HEK293T (cell line): ENCODE measurements around the gene PKNOX2.

ENCODE experiments used
- CTCF ChIA-PET: fragments of 350-600 bp; formaldehyde crosslinking; extraction: SDS; loops from one replicate; lab custom pipeline; 2021; ENCODE audit warnings: antibody characterized with exemption, inconsistent platforms; lab: Yijun Ruan, JAX
- POLR2A ChIA-PET: fragments of 350-600 bp; formaldehyde crosslinking; extraction: SDS; loops from one replicate; lab custom pipeline; 2020; ENCODE audit warnings: antibody characterized with exemption, inconsistent platforms; lab: Yijun Ruan, JAX
- DNase-seq: peaks from one replicate; pipeline ENCODE4 v3.0.0; 2012; ENCODE audit warnings: mixed read lengths; ENCODE audit errors: extremely low spot score
- ARNT ChIP-seq: fragments of 450-650 bp; IDR thresholded peaks from 2 replicates; pipeline ENCODE4 v1.6.1; 2017; ENCODE audit warnings: mild to moderate bottlenecking
- BHLHE40 ChIP-seq: fragments of 450-650 bp; IDR thresholded peaks from 2 replicates; pipeline ENCODE4 v1.6.1; 2016; ENCODE audit warnings: mild to moderate bottlenecking, moderate library complexity, borderline replicate concordance
- CTBP1 ChIP-seq: fragments of 450-650 bp; IDR thresholded peaks from 2 replicates; pipeline ENCODE4 v1.6.1; 2016; ENCODE audit warnings: borderline replicate concordance
- ELF4 ChIP-seq: fragments of 450-650 bp; IDR thresholded peaks from 2 replicates; pipeline ENCODE4 v1.6.1; 2017; ENCODE audit warnings: antibody characterized with exemption
- FOXA1 ChIP-seq: fragments of 450-650 bp; IDR thresholded peaks from 2 replicates; pipeline ENCODE4 v1.6.1; 2016; ENCODE audit warnings: mild to moderate bottlenecking
- FOXK2 ChIP-seq: fragments of 450-650 bp; IDR thresholded peaks from 2 replicates; pipeline ENCODE4 v1.6.1; 2016; ENCODE audit warnings: mild to moderate bottlenecking
- FOXM1 ChIP-seq: fragments of 450-650 bp; IDR thresholded peaks from 2 replicates; pipeline ENCODE4 v1.6.1; 2017; ENCODE audit warnings: mild to moderate bottlenecking, borderline replicate concordance
- HDGF ChIP-seq: fragments of 450-650 bp; IDR thresholded peaks from 2 replicates; pipeline ENCODE4 v1.6.1; 2017; ENCODE audit warnings: antibody characterized with exemption, borderline replicate concordance
- L3MBTL2 ChIP-seq: fragments of 450-650 bp; conservative IDR thresholded peaks from 2 replicates; pipeline ENCODE4 v1.6.1; 2016; ENCODE audit warnings: mild to moderate bottlenecking
- LEF1 ChIP-seq: fragments of 450-650 bp; IDR thresholded peaks from 2 replicates; pipeline ENCODE4 v1.6.1; 2017; ENCODE audit warnings: mild to moderate bottlenecking, borderline replicate concordance
- NFRKB ChIP-seq: fragments of 450-650 bp; IDR thresholded peaks from 2 replicates; pipeline ENCODE4 v1.6.1; 2016; ENCODE audit warnings: mild to moderate bottlenecking, moderate library complexity
- PKNOX1 ChIP-seq: fragments of 450-650 bp; IDR thresholded peaks from 2 replicates; pipeline ENCODE4 v1.6.1; 2016
- SP1 ChIP-seq: fragments of 450-650 bp; IDR thresholded peaks from 2 replicates; pipeline ENCODE4 v1.6.1; 2017
- SUZ12 ChIP-seq: fragments of 450-650 bp; IDR thresholded peaks from 2 replicates; pipeline ENCODE4 v1.6.1; 2016; ENCODE audit warnings: mild to moderate bottlenecking
- TARDBP ChIP-seq: fragments of 450-650 bp; IDR thresholded peaks from 2 replicates; pipeline ENCODE4 v1.6.1; 2016
- ZNF384 ChIP-seq: fragments of 450-650 bp; IDR thresholded peaks from 2 replicates; pipeline ENCODE4 v1.6.1; 2016

Gene PKNOX2

DNA sequence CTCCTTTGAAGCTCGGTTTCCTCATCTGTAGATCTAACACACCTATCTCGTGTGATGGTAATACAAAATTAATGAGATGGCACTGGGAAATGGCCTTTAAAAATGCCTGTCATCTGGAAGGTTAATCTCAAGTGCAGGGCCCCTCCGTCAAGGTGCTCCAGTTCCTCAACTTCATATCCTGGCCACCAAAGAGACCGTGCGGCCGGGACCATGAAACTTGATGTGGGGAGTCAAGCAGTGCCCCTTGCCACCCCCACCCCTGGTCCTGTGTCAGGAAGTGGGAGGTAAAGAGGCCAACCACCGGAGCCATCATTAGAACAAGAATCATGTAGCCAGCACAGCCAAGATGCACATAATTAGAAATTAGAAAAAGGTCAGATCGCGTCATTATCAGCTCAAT, 223.3 kb downstream of the PKNOX2 start:
- CTCF ChIA-PET, result no interaction called here
- TF ChIP-seq NFRKB (no peak), SP1 (no peak), FOXM1 (no peak), ZNF384 (no peak), FOXA1 (no peak), PKNOX1 (no peak), FOXK2 (no peak), SUZ12 (no peak), ELF4 (no peak), CTBP1 (no peak), HDGF (no peak), TARDBP (no peak), L3MBTL2 (no peak), LEF1 (no peak), ARNT (no peak), BHLHE40 (no peak)
- DNase-seq, result no peak
- POLR2A ChIA-PET, result no interaction called here

- ChIA-PET POLR2A (no interaction called here), CTCF (no interaction called here)
- DNase-seq, result no peak
- TF ChIP-seq SP1 (no peak), FOXA1 (no peak), ARNT (no peak), BHLHE40 (no peak), NFRKB (no peak), SUZ12 (no peak), LEF1 (no peak), ELF4 (no peak), FOXK2 (no peak), PKNOX1 (no peak)
Observed at GRCh38 chr11:125388611-125389010, 224.1 kb downstream of the PKNOX2 start.

- no peak for TF ChIP-seq SUZ12
- TF ChIP-seq FOXA1, result no peak
- no peak for TF ChIP-seq ARNT
- no peak for TF ChIP-seq HDGF
- TF ChIP-seq ELF4, result no peak
- no peak for TF ChIP-seq NFRKB
- no peak for TF ChIP-seq L3MBTL2
- no peak for TF ChIP-seq ZNF384
- TF ChIP-seq LEF1, result no peak
- TF ChIP-seq BHLHE40, result no peak
- TF ChIP-seq FOXM1, result no peak
- TF ChIP-seq FOXK2, result no peak
- TF ChIP-seq SP1, result no peak
- POLR2A ChIA-PET, result no interaction called here
- CTCF ChIA-PET, result no interaction called here
- DNase-seq, result no peak
Observed at GRCh38 chr11:125389339-125390166, 225.0 kb downstream of the PKNOX2 start.

DNA sequence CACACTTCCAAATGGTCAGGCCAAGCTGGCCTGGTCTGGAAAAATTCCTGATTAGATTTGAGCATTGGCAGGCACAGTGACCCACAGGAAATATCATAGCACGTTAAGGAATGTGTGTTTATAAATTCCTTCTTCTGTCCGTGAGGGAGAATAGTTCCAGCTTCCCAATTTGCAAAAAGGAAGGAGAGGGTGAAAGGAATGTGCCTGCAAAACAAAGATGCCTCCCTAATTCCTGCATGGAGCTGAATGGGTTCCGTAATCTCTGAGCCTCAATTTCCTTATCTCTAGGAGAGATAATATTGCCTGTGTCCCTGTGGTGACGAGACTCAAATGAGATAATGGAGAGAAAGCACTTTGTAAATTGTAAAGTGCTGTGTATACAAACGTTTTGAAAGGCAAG, 226.4 kb downstream of the PKNOX2 start:
- POLR2A ChIA-PET, result no interaction called here
- CTCF ChIA-PET, result no interaction called here
- TF ChIP-seq ARNT (no peak), LEF1 (no peak), CTBP1 (no peak), FOXK2 (no peak), HDGF (no peak), BHLHE40 (no peak), L3MBTL2 (no peak), SP1 (no peak), ELF4 (no peak), TARDBP (no peak), NFRKB (no peak), FOXA1 (no peak), ZNF384 (no peak)
- DNase-seq, result no peak

DNA sequence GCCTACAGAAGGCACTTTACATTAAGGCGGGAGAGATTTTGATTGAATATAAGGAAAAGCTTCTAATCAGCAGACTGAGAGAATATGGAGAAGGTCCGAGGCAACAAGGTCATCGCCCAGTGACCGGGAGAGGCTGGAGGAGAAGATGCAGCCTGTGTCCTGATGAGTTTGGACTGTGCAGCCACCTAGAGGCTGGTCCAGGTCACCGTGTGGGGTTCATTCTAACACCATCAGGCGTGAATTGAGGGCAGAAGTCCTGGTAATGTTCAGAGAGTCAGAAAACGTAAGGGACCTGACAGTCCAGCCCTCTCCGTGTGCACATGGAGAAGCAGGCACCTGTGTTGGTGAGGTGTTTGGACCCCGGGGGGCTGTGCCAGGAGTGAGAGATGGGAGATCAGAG, 228.8 kb downstream of the PKNOX2 start:
- TF ChIP-seq ELF4 (no peak), HDGF (no peak), ZNF384 (no peak), SP1 (no peak), BHLHE40 (no peak), NFRKB (no peak), PKNOX1 (no peak), FOXK2 (no peak), TARDBP (no peak), L3MBTL2 (no peak), ARNT (no peak), SUZ12 (no peak), FOXM1 (no peak), FOXA1 (no peak), LEF1 (no peak), CTBP1 (no peak)
- no peak for DNase-seq
- ChIA-PET CTCF (no interaction called here), POLR2A (no interaction called here)

GRCh38 chr11:125394296-125394695, 229.7 kb downstream of the PKNOX2 start:
- TF ChIP-seq FOXK2 (no peak), FOXA1 (no peak), CTBP1 (no peak), ARNT (no peak), L3MBTL2 (no peak), TARDBP (no peak), ZNF384 (no peak), LEF1 (no peak), SP1 (no peak), HDGF (no peak), FOXM1 (no peak), ELF4 (no peak), NFRKB (no peak), PKNOX1 (no peak), SUZ12 (no peak), BHLHE40 (no peak)
- ChIA-PET POLR2A (no interaction called here), CTCF (interaction anchor here (1.4 kb wide), 1 partner anchor 10 kb away, joined by 13 read pairs; no protein-coding TSS in a partner anchor)
- no peak for DNase-seq
